DMS53 treated with DMSO at 0.1 percent for 48 hours (cell line): Measurements from ENCODE around the gene BBLN.

ENCODE experiments used
- DNase-seq: peaks from one replicate; lab custom pipeline; 2025; ENCODE audit not compliant: unreplicated experiment; lab: John Stamatoyannopoulos, UW

The BBLN gene

GRCh38 chr9:128211186-128211980 lies 51.3 kb downstream of the BBLN start:
- no peak for DNase-seq

GRCh38 chr9:128211981-128212281 lies 51.9 kb downstream of the BBLN start:
- DNase-seq: no peak
